GM21723 (cell line): ENCODE data around the gene LHFPL5.

ENCODE experiments used
- ATAC-seq: cut with Tn5 transposase; IDR thresholded peaks from one replicate; pipeline ENCODE4 v1.9.1; 2021; ENCODE audit warnings: mild to moderate bottlenecking, moderate library complexity; ENCODE audit not compliant: unreplicated experiment

Gene LHFPL5

DNA sequence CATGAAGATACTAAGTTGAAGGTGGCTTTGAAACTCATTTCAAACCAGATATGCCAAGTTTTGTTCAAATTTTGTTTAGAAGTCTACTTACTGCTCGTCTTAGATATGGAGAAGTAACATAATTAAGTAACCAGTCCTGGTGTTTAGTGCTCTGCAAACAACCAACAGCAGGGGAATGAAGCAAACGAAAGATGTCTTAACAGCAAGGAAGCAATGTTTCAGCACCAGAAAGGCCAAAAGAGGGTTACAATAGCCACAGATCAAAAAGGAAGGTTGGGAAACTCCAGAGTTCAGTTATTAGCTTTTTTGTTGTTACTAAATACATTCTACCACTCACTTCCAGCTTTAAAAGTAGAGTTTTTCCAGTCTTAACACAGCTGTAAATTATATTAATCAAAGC lies 45.1 kb downstream of the LHFPL5 start:
- ATAC-seq, result no peak

DNA sequence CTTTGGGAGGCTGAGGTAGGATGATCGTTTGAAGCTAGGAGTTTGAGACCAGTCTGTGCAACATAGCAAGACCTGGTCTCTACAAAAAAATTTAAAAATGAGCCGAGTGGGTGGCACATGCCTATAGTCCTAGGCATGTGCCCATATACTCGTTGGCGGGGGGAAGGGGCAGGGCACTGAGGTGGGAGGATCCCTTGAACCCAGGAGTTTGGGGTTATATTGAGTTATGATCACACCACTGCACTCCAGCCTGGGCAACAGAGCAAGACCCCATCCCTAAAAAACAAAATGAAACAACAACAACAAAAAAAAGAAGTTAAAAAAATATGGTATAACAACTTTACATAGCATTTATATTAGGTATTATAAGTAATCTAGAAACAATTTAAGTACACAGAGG lies 47.8 kb downstream of the LHFPL5 start:
- ATAC-seq, result no peak

DNA sequence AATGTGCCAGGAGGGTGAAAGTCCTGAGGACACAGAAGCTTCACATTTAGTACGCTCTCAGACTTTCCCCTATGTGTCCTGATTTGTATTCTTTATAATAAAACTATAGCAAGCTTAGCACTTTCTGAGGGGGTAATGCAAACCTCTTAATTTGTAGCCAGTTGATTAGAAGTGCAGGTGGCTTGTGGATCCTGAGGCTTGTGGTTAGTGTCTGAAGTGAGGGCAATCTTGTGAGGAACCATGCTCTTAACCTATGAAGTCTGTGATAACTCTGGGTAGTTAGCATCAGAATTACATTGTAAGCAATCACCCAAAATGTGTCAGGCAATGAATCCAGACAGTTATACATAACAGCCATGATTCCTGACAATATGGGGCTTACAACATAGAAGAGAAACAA lies 51.1 kb downstream of the LHFPL5 start:
- no peak for ATAC-seq

DNA sequence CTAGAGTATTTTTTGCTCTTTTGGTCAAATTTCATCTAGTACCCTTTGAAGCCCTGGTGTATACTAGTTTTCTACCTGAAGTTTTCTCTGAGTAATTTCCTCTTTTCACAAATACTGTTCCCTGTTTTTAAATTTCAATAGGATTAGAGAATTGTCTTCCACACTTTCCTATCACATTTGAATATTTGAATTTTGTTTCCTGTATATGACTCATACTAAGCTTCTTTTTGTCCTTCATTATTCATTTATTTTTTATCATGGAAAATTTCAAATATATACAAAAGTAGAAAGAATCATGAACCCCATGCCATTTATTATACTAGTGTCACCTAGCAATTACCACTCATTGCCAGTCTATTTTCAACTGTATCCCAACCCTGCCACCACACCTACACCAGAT lies 52.7 kb downstream of the LHFPL5 start:
- ATAC-seq, result no peak

DNA sequence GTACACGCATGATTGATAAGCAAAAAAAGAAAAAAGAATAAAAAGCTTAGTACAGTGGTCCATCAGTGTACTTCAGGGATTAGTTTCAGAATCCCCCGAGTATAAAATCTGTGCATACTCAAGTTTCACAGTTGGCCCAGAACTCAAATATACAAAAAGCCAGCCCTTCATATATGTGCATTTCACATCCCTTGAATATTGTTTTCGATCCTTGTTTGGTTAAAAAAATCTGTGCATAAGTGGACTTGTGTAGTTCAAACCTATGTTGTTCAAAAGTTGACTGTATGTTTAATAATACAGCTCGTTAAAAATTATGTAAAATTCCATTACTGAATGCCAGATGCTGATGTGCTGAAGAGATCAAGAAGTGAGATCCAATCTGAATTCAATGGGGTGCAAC lies 54.2 kb downstream of the LHFPL5 start:
- ATAC-seq, result no peak
